GM18505 (cell line): Measurements from ENCODE around the gene NOC3L.
"Not testable (repeated sequence)": the region's sequence is repeated elsewhere in the genome, so short reads cannot be mapped to it uniquely, and the experiment has no call there.

Experiments used
- ATAC-seq: cut with Tn5 transposase; IDR thresholded peaks from one replicate; pipeline ENCODE4 v1.9.1; 2021; ENCODE audit not compliant: unreplicated experiment
- POLR2A ChIP-seq: IDR thresholded peaks from 4 replicates; pipeline ENCODE4 v1.6.1; 2011; ENCODE audit warnings: borderline replicate concordance; ENCODE audit not compliant: insufficient read depth, insufficient read length; ENCODE audit errors: extremely low read depth

Gene NOC3L

GRCh38 chr10:94353336-94353735 lies 9.4 kb downstream of the NOC3L start:
- no peak for TF ChIP-seq POLR2A

DNA sequence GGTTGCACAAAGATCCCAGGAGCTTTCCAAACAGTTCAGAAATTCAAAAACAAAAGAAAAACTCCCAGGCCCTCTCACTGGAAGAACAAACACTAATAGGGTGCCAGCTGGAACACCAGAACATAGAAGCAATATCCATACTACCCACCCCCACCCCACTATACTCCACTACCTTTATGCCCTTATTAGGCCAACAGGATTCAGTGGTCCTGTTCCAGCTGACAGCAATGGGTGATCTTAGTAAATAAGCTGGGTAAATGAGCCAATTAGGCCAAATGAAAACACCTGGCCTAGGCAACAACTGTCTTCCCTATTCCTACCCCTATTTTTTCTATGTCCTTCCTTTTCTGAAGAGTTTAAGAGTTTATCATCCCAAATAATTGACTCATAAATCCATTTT lies 11.7 kb downstream of the NOC3L start:
- ATAC-seq: no peak
- TF ChIP-seq POLR2A: no peak

More at GRCh38 chr10:94353336-94353735, 9.4 kb downstream of the NOC3L start:
- no peak for ATAC-seq

GRCh38 chr10:94350500-94350899 lies 12.2 kb downstream of the NOC3L start:
- not testable (repeated sequence) for ATAC-seq

GRCh38 chr10:94349327-94349726 lies 13.4 kb downstream of the NOC3L start:
- no peak for TF ChIP-seq POLR2A
- ATAC-seq: no peak

DNA sequence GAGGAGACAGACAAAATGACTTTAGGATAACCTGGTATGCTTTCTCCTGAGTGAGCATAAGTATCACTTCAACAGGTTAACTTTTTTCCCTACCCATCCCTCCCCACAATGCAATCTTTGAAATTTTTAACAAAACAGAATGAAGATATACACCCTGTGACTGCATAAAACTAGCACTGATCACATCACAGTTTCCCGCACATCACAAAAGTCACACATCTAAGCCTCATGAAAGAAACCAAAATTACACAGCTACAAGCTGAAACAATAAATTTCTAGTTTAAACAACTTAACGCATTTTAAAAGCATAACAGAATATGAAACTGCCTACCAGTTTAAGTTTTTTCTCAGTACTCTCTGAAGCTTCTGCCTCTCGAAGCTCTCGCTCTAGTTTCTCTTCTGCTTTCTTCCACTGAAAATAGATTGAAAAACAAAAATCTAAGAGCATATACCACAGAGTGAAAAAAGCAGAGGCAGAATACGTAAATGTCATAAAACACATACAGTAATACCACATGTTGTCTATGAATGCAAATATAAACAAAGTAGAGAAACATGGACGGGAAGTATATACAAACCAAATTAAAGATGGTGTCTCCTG lies 18.1 kb downstream of the NOC3L start:
- peak; percentile 91 for ATAC-seq
- no peak for TF ChIP-seq POLR2A

GRCh38 chr10:94343151-94343550 lies 19.6 kb downstream of the NOC3L start:
- no peak for TF ChIP-seq POLR2A
- ATAC-seq: no peak

GRCh38 chr10:94334857-94335256 lies 27.9 kb downstream of the NOC3L start:
- TF ChIP-seq POLR2A: no peak
- no peak for ATAC-seq

- TF ChIP-seq POLR2A: no peak
- no peak for ATAC-seq
Observed at GRCh38 chr10:94333051-94333450, 29.7 kb downstream of the NOC3L start.

DNA sequence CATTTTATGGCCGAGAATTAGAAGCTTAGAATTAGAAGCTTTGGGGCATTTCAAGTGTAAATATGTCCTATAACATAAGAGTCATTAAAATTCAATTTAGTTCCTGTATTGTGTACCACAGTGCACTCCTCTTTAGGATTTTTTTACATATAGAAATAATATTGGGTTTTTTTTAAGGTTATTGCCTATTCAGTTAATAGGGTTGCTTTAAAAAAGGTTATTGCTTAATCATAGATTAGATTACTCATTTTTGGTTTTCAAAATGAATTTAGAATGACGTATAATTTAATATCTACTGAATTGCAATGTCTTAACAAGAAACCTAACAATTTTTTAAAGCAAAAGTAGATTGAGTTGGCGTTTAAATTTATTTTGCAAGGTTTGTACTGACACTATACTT lies 34.1 kb downstream of the NOC3L start:
- TF ChIP-seq POLR2A: no peak

GRCh38 chr10:94327649-94328048 lies 35.1 kb downstream of the NOC3L start:
- no peak for TF ChIP-seq POLR2A
- ATAC-seq: no peak

More for the DNA sequence above, 34.1 kb downstream of the NOC3L start:
- no peak for ATAC-seq

- ATAC-seq: no peak
Observed at GRCh38 chr10:94324609-94325233, 38.0 kb downstream of the NOC3L start.

GRCh38 chr10:94320285-94320914 lies 42.3 kb downstream of the NOC3L start:
- no peak for ATAC-seq
- no peak for TF ChIP-seq POLR2A

More at GRCh38 chr10:94324609-94325233, 38.0 kb downstream of the NOC3L start:
- TF ChIP-seq POLR2A: no peak

DNA sequence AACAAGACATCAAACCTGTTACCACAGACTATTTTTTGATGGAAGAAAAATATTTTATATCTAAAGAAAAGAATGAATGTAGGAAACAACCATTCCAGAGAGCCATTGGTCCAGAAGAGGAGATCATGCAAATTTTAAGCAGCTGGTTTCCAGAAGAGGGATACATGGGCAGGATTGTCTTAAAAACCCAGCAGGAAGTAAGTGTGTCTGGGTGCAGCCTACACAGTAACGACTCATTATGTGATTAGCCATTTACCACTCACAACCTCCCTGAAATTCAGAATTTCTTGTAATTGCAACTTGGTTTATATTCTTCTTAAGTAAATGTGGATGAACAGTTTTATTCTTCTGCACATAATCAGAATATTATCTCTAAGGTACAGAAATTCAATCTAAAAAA lies 46.2 kb downstream of the NOC3L start:
- no peak for ATAC-seq
- no peak for TF ChIP-seq POLR2A

- no peak for TF ChIP-seq POLR2A
- no peak for ATAC-seq
Observed at GRCh38 chr10:94315975-94316464, 46.7 kb downstream of the NOC3L start.

GRCh38 chr10:94315024-94315451 lies 47.7 kb downstream of the NOC3L start:
- no peak for ATAC-seq
- no peak for TF ChIP-seq POLR2A

DNA sequence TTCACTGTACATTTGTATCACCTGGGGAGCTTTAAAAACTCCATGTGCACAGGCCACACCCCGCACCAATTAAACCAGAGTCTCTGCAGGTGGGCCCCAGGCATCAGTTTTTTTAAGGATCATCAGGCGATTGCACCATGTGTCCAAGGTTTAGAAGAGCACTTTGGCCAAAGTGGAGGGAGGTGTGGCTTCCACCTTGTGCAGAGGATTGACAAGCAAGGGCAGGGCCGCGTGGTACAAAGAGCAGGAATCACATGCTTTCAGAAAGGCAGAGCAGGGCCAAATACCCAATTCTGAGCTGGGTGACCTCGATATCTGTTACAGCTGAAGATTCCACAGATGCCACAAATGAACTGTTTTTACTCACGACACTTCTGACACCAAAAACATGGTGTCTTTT lies 52.4 kb downstream of the NOC3L start:
- no peak for TF ChIP-seq POLR2A
- no peak for ATAC-seq
